OCI-LY3 (cell line): ENCODE results near the gene RAPSN.

Source experiments
- CTCF ChIP-seq: fragments of 200-600, 300-600 bp; sonication (generic); IDR thresholded peaks from 2 replicates; pipeline ENCODE4 v1.5.1; 2014; ENCODE audit warnings: antibody characterized with exemption, low read length, low read depth
- EZH2phosphoT487 ChIP-seq: fragments of 200-600 bp; shearing (Covaris generic); IDR thresholded peaks from 2 replicates; pipeline ENCODE4 v1.6.1; 2018; ENCODE audit warnings: antibody characterized with exemption, mixed run types, low read depth

GRCh38 chr11:47395223-47396048, 53.5 kb downstream of the RAPSN start:
- TF ChIP-seq CTCF = no peak
- TF ChIP-seq EZH2phosphoT487 = no peak
